NCI-H526 treated with DMSO at 0.1 percent for 48 hours (cell line): ENCODE measurements around the gene DCAF8.

Experiments
- DNase-seq: peaks from one replicate; lab custom pipeline; 2025; lab: John Stamatoyannopoulos, UW

DCAF8 gene

DNA sequence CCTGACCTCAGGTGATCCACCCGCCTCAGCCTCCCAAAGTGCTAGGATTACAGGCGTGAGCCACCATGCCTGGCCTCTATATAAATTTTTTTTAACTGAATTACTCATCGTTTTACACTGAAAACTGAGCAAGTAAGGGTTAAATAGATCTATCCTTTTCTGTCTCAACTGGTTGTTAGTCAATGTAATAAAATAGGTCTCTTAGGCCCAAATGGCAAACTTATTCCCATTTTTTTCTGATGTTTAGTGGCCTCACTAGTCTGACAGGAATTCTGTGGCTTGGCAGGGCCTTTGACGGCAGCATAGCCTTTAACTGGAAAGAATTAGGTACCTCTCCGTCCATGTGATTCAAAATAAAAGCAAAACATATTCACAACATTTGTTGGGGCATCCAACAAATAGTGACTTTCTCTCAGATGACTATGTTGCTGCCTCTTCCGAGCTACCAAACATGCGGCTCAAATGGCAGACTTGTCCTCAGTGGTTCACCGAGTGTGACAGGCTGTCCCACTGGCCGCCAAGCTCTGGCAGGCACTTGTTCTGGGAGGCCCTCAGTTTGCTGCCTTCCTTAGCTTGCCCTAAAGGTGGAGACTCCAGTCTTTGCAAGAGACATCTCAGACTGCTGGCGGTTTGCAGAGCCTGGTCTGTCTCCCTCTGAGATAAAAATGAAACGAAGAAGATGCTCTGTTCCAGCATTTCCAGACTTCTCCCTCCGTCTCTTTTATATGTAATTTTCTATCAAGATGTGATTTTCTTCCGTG lies 93.6 kb downstream of the DCAF8 start:
- no peak for DNase-seq

DNA sequence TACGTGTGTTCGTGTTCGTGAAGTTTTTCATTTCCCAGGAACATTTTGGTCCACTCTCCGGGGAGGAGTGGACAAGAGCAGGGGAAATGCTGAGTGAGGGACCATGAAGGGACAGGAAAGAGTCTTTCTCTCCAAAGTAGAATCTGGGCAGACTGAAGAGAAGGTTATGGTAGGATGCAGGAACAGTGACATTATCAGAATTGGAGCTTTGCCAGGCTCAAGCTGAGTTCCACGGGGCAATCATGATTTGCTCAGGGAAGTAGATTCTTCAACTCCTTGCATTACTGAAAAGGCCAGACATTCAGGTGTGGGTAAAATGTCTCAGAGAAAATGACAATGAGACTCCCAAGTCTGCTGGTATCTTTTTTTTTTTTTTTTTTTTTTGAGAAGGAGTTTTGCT lies 94.3 kb downstream of the DCAF8 start:
- DNase-seq = no peak

DNA sequence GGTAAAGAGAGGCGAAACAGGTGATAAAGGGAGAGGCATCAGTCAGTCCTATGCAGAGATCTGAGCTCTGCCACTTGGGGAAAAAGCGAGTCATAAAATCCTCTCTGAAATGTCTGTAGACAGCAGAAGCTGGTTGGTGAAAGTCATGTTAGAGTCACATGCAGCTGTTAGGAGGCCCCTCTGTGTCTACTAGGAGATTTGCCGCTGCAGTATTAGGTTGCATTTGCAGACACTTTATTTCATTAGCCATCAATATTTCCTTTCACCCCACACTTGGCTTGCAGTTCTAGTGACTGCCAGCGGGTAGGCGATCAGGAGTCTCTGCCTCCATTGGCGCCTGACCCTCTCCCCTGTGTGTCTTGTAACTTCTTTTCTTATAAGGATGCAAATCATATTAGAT lies 94.8 kb downstream of the DCAF8 start:
- no peak for DNase-seq

DNA sequence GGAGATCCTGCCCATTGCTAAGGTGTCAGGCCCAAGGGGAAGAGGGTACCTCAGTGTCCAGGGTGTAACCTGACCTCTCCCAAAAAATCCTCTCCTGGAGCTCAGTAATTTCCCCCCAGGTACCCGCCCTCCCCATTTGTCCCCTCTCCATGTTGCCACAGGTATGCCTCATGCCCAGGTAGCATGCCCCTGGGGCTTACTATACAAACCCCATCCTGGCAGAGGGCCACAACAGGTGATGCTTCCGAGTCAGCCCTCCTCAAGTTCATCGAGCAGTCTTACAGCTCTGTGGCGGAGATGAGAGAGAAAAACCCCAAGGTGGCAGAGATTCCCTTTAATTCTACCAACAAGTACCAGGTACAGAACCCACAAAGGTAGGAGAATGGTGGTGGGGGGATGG lies 95.3 kb downstream of the DCAF8 start:
- no peak for DNase-seq

DNA sequence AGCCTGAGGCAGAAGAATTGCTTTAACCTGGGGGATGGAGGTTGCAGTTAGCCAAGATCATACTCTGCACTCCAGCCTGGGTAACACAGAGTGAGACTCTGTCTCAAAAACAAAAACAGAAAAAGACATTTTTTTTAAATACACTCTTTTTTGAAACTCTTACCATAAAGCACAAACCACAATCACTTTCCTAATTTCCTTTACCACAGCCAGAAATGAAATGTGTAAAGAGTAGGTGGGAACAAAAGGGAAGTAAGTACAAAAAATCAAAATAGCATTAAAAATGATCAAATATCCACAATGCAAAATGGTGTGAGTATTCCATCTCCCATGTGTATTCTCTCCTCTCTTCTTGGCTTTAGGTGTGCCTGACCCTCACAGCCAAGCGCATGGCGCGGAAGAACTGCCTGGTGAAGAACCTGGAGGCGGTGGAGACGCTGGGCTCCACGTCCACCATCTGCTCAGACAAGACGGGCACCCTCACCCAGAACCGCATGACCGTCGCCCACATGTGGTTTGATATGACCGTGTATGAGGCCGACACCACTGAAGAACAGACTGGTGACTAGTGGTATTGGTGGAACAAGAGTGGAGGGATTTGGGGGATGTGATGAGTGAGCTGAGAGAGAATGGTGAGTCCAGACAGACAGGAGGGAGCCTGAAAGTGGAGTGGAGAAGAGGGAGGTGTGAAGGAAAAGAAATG lies 96.0 kb downstream of the DCAF8 start:
- DNase-seq = no peak
